ENCODE measurements around the gene TMX3. TPM values are rescaled to one million over a fixed set of nuclear protein-coding genes. Genes with fewer than 3 reads are reported as not detected.

Gene TMX3
- total RNA-seq, 1 donor from 2014 or later: 64.6 TPM

DNA sequence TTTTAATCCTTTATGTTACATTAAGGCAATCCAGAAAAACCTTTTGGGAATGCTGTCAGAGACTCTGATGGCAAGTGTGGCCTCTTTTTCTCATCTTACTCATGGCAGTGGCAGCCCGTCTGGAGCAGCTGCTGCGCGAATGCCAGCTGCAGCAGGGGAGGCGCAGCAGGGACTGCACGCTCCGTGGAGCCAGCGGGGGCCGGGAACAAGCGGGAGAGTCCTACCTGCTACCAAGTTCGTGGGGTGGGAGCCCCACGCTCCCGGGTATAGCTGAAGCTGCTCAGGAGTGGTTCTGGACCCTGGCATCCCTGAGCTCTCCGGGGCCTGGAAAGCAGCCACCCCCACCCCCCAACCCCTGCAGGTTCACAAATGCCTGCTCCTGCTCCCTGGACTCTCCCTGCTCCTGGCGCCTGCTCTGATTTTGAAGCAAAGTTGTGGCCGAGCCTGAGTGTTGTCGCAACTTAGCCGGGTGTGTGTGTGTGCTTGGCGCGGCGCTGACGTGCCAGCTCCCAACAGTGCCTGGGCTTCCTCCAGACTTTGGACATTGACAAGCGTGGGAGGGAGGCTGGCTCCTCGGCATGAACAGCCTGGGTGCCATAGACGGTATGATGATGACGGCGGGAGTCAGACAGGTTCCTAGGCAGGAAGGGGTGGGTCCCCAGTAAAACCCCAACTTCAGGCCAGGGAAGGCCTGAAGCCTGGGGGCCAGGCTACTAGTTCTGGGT is 21.7 kb downstream of the TMX3 start:
- TF ChIP-seq EZH2 (IDR thresholded peaks at IDR 0.05; ENCODE audit: insufficient read depth, low read length): no peak
- TF ChIP-seq, protein P1, sequence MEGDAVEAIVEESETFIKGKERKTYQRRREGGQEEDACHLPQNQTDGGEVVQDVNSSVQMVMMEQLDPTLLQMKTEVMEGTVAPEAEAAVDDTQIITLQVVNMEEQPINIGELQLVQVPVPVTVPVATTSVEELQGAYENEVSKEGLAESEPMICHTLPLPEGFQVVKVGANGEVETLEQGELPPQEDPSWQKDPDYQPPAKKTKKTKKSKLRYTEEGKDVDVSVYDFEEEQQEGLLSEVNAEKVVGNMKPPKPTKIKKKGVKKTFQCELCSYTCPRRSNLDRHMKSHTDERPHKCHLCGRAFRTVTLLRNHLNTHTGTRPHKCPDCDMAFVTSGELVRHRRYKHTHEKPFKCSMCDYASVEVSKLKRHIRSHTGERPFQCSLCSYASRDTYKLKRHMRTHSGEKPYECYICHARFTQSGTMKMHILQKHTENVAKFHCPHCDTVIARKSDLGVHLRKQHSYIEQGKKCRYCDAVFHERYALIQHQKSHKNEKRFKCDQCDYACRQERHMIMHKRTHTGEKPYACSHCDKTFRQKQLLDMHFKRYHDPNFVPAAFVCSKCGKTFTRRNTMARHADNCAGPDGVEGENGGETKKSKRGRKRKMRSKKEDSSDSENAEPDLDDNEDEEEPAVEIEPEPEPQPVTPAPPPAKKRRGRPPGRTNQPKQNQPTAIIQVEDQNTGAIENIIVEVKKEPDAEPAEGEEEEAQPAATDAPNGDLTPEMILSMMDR (IDR thresholded peaks at IDR 0.05; ENCODE audit: insufficient read depth, low read depth, low read length): no peak
- Mint-ChIP-seq H3K9me3 (ENCODE audit: unreplicated experiment) (no peaks in the 10 kb centered on the region), H3K27ac (ENCODE audit: unreplicated experiment) (no peak overlapping the region), H3K36me3 (ENCODE audit: low read depth, unreplicated experiment) (peaks cover 7% of the 10 kb centered on the region), H3K4me3 (ENCODE audit: unreplicated experiment) (no peak overlapping the region), H3K4me1 (ENCODE audit: low read depth, unreplicated experiment) (no peaks in the 10 kb centered on the region), H3K27me3 (ENCODE audit: low read depth, unreplicated experiment) (no peaks in the 10 kb centered on the region)
- Histone ChIP-seq H3K27ac (ENCODE audit: low read depth, low read length) (no peak overlapping the region), H3K4me2 (ENCODE audit: low read length) (no peak overlapping the region), H3K79me2 (ENCODE audit: insufficient read depth, low read length) (peaks cover 3% of the 10 kb centered on the region), H3K9ac (ENCODE audit: low read length) (no peak overlapping the region), H3K27me3 (ENCODE audit: insufficient read depth, low read length) (no peaks in the 10 kb centered on the region), H2AFZ (ENCODE audit: low read depth, low read length) (no peak overlapping the region), H4K20me1 (ENCODE audit: insufficient read depth, low read length) (no peaks in the 10 kb centered on the region), H3K36me3 (ENCODE audit: insufficient read depth, low read length) (peaks cover 20% of the 10 kb centered on the region), H3K4me3 (ENCODE audit: insufficient read depth, low read depth, low read length) (no peak overlapping the region), H3K4me1 (ENCODE audit: insufficient read depth, low read length) (no peaks in the 10 kb centered on the region), H3K9me3 (ENCODE audit: insufficient read depth, low read depth, low read length) (no peaks in the 10 kb centered on the region)
- FAIRE-seq (no peak), DNase-seq (ENCODE audit: low read depth) (no peak)

DNA sequence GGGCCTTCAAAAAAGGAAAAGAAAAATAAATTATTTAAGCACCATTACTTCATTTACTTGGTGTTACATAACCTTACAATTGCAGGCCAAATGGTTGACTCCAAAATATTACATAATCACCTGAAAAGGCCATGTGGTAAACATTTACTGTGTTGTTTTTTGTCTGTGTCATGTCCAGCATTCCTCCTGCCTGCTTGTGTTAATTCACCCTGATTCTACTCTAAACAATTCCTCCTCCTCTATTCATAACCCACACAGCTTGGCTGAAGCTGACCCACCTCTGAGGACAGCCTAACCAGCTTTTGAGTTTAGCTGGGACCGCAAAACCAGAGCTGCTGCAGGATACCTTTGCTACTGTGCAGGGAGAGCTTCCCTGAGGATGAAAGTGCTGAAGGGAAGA is 35.4 kb downstream of the TMX3 start:
- H3K27me3 ChIP-seq (ENCODE audit: insufficient read depth, low read length): no peaks in the 10 kb centered on the region
- peaks cover 48% of the 10 kb centered on the region for H3K36me3 ChIP-seq (ENCODE audit: insufficient read depth, low read length)
- no peaks in the 10 kb centered on the region for H3K4me1 ChIP-seq (ENCODE audit: insufficient read depth, low read length)
- H3K79me2 ChIP-seq (ENCODE audit: insufficient read depth, low read length): no peaks in the 10 kb centered on the region
- Mint-ChIP-seq H3K4me3 (ENCODE audit: unreplicated experiment) (no peak overlapping the region), H3K36me3 (ENCODE audit: low read depth, unreplicated experiment) (peaks cover 2% of the 10 kb centered on the region), H3K27me3 (ENCODE audit: low read depth, unreplicated experiment) (no peaks in the 10 kb centered on the region), H3K27ac (ENCODE audit: unreplicated experiment) (no peak overlapping the region), H3K4me1 (ENCODE audit: low read depth, unreplicated experiment) (no peaks in the 10 kb centered on the region), H3K9me3 (ENCODE audit: unreplicated experiment) (no peaks in the 10 kb centered on the region)
- FAIRE-seq (no peak), DNase-seq (ENCODE audit: low read depth) (peak; percentile 14)
- no peak overlapping the region for H2AFZ ChIP-seq (ENCODE audit: low read depth, low read length)
- no peaks in the 10 kb centered on the region for H3K9me3 ChIP-seq (ENCODE audit: insufficient read depth, low read depth, low read length)
- no peak overlapping the region for H3K9ac ChIP-seq (ENCODE audit: low read length)
- H3K4me2 ChIP-seq (ENCODE audit: low read length): no peak overlapping the region
- H4K20me1 ChIP-seq (ENCODE audit: insufficient read depth, low read length): no peaks in the 10 kb centered on the region
- no peak for TF ChIP-seq EZH2 (IDR thresholded peaks at IDR 0.05; ENCODE audit: insufficient read depth, low read length)
- TF ChIP-seq, protein P1 (IDR thresholded peaks at IDR 0.05; ENCODE audit: insufficient read depth, low read depth, low read length): no peak
- no peak overlapping the region for H3K27ac ChIP-seq (ENCODE audit: low read depth, low read length)
- H3K4me3 ChIP-seq (ENCODE audit: insufficient read depth, low read depth, low read length): no peak overlapping the region

DNA sequence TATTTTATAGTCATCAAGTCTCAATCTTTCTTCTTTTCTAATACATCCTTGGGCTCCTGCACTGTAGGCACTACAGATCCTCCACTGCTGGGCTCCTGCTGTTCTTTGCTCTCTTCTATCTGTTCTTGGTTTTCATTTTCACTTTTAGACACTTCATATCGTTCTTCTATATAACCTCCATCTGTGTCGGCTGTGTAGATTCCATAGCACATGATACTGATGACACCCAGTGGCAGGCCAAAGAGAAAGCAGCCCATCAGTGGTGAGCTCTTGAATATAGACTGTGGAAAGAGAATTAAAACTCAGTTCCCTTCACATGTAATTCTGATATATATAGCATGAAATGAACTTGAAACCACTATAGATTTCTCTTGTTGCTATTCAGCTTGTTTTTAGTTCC is 38.0 kb downstream of the TMX3 start:
- Histone ChIP-seq H3K4me1 (ENCODE audit: insufficient read depth, low read length) (no peaks in the 10 kb centered on the region), H3K27ac (ENCODE audit: low read depth, low read length) (no peak overlapping the region), H3K79me2 (ENCODE audit: insufficient read depth, low read length) (no peaks in the 10 kb centered on the region), H3K27me3 (ENCODE audit: insufficient read depth, low read length) (no peaks in the 10 kb centered on the region), H3K9ac (ENCODE audit: low read length) (no peak overlapping the region), H4K20me1 (ENCODE audit: insufficient read depth, low read length) (no peaks in the 10 kb centered on the region), H3K4me3 (ENCODE audit: insufficient read depth, low read depth, low read length) (no peak overlapping the region), H2AFZ (ENCODE audit: low read depth, low read length) (no peak overlapping the region), H3K9me3 (ENCODE audit: insufficient read depth, low read depth, low read length) (no peaks in the 10 kb centered on the region), H3K4me2 (ENCODE audit: low read length) (no peak overlapping the region), H3K36me3 (ENCODE audit: insufficient read depth, low read length) (peaks cover 44% of the 10 kb centered on the region)
- Mint-ChIP-seq H3K27ac (ENCODE audit: unreplicated experiment) (no peak overlapping the region), H3K36me3 (ENCODE audit: low read depth, unreplicated experiment) (peaks cover 2% of the 10 kb centered on the region), H3K4me1 (ENCODE audit: low read depth, unreplicated experiment) (no peaks in the 10 kb centered on the region), H3K4me3 (ENCODE audit: unreplicated experiment) (no peak overlapping the region), H3K9me3 (ENCODE audit: unreplicated experiment) (no peaks in the 10 kb centered on the region), H3K27me3 (ENCODE audit: low read depth, unreplicated experiment) (no peaks in the 10 kb centered on the region)
- DNase-seq (ENCODE audit: low read depth) (no peak), FAIRE-seq (no peak)
- no peak for TF ChIP-seq EZH2 (IDR thresholded peaks at IDR 0.05; ENCODE audit: insufficient read depth, low read length)
- TF ChIP-seq, protein P1 (IDR thresholded peaks at IDR 0.05; ENCODE audit: insufficient read depth, low read depth, low read length): no peak

Measured in astrocyte (in vitro differentiated cells and primary cell).